Lower leg skin (tissue), 4 donors: ENCODE results near the gene RYK. TPM values are rescaled to one million over a fixed set of nuclear protein-coding genes. Genes with fewer than 3 reads are reported as not detected.

Experiments used
- DNase-seq, 2 donors: peaks; one replicate each; pipeline ENCODE4 v3.0.0-alpha.2; 2019; ENCODE audit warnings: low spot score in 2 of 2
- H3K4me3 ChIP-seq: fragments of 200-600 bp; sonication (generic); 2 replicates; pipeline ENCODE4 v1.5.1; 2017; ENCODE audit warnings: mild to moderate bottlenecking, low read depth; ENCODE audit not compliant: poor library complexity, severe bottlenecking
- POLR2A ChIP-seq, 2 donors: fragments of 450-650 bp; IDR thresholded peaks; one replicate each; pipeline ENCODE4 v1.6.1; 2016 to 2017; ENCODE audit warnings: antibody characterized with exemption in 2 of 2, mild to moderate bottlenecking in 1 of 2, moderate library complexity in 1 of 2
- WGBS, 2 donors: methylation state at CpG; one replicate each; pipeline ENCODE4 v1.1.5; 2018; 5-methylcytosine and 5-hydroxymethylcytosine counted together
- intact Hi-C: fragments of 100-400 bp; cut with DNase I; formaldehyde crosslinking; loops from one replicate; pipeline ENCODE4 v1.15.0; 2023; ENCODE audit warnings: low total_unique reads
- total RNA-seq, 4 donors: library from RNA; depleted of rRNA; stranded (reverse); fragments of >200 nt; gene quantifications; one replicate each; pipeline ENCODE4 v1.1.0, GENCODE V29; 2016
- TF ChIP-seq, protein P1 (sequence below), 3 donors: fragments of 450-650 bp; IDR thresholded peaks; one replicate each; pipeline ENCODE4 v1.5.1; 2016; ENCODE audit warnings: antibody characterized with exemption in 3 of 3, mild to moderate bottlenecking in 3 of 3, moderate library complexity in 2 of 3

The RYK gene
- total RNA-seq, 4 donors from 2014 or later, result 44.8 to 66.7 (median 56.6) TPM

DNA sequence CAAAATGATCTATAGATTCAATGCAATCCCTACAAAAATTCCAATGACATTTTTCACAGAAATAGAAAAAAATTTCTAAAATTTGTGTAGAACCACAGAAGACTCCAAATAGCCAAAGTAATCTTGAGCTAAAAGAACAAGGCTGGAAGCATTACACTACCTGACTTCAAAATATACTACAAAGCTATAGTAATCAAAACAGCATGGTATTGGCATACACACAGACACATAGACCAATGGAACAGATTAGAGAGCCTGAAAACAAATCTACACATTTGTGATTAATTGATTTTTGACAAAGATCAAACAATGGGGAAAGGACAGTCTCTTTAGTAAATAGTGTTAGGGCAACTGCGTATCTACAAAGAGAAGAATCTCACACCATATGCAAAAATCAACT is 45.3 kb upstream of the RYK start:
- no peak overlapping the region for H3K4me3 ChIP-seq
- DNase-seq, result no peak
- intact Hi-C loops, result loop anchor here (5.0 kb wide), 1 partner anchor 84 kb away; no protein-coding TSS in a partner anchor
- TF ChIP-seq, protein P1, sequence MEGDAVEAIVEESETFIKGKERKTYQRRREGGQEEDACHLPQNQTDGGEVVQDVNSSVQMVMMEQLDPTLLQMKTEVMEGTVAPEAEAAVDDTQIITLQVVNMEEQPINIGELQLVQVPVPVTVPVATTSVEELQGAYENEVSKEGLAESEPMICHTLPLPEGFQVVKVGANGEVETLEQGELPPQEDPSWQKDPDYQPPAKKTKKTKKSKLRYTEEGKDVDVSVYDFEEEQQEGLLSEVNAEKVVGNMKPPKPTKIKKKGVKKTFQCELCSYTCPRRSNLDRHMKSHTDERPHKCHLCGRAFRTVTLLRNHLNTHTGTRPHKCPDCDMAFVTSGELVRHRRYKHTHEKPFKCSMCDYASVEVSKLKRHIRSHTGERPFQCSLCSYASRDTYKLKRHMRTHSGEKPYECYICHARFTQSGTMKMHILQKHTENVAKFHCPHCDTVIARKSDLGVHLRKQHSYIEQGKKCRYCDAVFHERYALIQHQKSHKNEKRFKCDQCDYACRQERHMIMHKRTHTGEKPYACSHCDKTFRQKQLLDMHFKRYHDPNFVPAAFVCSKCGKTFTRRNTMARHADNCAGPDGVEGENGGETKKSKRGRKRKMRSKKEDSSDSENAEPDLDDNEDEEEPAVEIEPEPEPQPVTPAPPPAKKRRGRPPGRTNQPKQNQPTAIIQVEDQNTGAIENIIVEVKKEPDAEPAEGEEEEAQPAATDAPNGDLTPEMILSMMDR (IDR thresholded peaks at IDR 0.05), result no peak
- no peak for TF ChIP-seq POLR2A (IDR thresholded peaks at IDR 0.05)
- 100% methylated on average over 1 of the region's 1 CpG for WGBS, 2 donors

DNA sequence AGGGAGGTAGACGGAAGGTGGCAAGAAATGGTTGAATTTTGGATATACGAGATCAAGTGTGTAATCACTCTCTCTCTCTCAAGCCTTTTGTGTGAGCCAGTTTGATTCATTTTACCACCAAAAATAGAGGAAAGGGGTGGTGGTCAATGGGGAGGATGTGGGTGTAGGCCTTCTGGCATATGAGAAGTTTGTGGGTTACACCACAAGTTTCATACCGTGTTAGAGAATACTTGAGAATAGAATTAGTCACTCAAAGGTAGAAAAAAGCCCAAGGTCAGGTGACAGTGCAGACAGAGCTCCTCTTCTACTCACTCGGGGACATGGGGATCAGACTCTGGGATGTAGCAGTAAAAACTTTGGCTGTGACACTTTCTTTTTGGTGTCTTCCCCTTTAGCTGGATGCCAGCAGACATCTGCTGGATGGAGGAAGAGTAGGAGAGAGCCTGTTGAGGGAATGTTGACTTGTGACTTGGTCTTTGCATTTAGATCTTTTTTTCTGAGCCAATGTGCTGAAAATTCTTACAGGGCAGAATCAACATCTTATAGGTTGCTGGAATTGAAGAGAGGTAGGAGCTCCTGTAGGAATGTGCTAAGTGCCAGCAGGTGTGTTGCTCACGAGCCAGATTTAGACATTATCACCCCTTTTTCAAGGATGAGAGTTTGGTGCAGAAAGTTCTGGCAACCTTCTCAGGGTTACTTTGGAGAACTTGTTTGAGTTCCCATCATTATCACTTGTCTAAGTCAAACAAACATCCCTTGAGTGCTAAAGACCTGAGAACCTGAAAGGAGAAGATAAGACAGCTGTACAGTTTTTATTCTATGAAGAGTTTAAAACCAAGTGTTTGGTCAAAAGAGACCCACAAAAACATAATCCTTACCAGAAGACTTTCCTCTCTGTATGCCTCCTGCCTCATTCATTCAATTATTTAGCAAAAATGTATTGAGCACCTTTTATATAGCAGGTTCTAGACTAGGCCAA is 43.9 kb upstream of the RYK start:
- TF ChIP-seq, protein P1 (IDR thresholded peaks at IDR 0.05), result no peak
- TF ChIP-seq POLR2A (IDR thresholded peaks at IDR 0.05), result no peak
- intact Hi-C loops, result loop anchor here (5.0 kb wide), 1 partner anchor 82 kb away; no protein-coding TSS in a partner anchor
- DNase-seq, result no peak
- 68 to 73% methylated on average over 5 of the region's 5 CpGs for WGBS, 2 donors
- no peak overlapping the region for H3K4me3 ChIP-seq

- no peak for TF ChIP-seq POLR2A (IDR thresholded peaks at IDR 0.05)
- TF ChIP-seq, protein P1 (IDR thresholded peaks at IDR 0.05), result no peak
- peak; percentile 92 to 96 for DNase-seq
- 24 to 30% methylated on average over 4 of the region's 4 CpGs for WGBS, 2 donors
- intact Hi-C loops, result no loop called here
- no peak overlapping the region for H3K4me3 ChIP-seq
Measured at GRCh38 chr3:134291319-134292254, 40.9 kb upstream of the RYK start.

DNA sequence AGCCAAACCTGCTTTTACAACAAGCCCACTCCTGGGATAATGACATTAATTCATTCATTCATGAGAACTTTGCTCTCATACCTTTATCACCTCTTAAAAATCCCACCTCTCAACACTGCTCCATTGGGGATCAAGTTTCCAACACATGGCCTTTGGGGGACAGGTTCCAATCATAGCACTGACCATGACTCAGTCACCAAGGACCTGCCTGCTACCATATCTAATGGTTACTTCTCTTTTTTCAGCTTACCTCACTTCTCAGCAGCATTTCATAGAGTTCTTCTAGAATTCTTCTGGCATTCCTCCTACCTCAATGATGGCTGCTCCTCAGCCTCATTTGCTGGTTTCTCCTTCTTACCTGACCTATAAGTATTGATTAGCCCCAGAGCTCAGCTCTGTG is 36.9 kb upstream of the RYK start:
- intact Hi-C loops, result no loop called here
- no peak for TF ChIP-seq POLR2A (IDR thresholded peaks at IDR 0.05)
- TF ChIP-seq, protein P1 (IDR thresholded peaks at IDR 0.05), result no peak
- H3K4me3 ChIP-seq, result no peak overlapping the region
- no peak for DNase-seq

- H3K4me3 ChIP-seq, result no peak overlapping the region
- TF ChIP-seq, protein P1 (IDR thresholded peaks at IDR 0.05), result no peak
- no peak for TF ChIP-seq POLR2A (IDR thresholded peaks at IDR 0.05)
- WGBS, 2 donors, result 88 to 90% methylated on average over 6 of the region's 6 CpGs
- intact Hi-C loops, result no loop called here
- no peak for DNase-seq
Measured at GRCh38 chr3:134284438-134284837, 33.8 kb upstream of the RYK start.
